ENCODE data around the gene HOXC4. TPM values are rescaled to one million over a fixed set of nuclear protein-coding genes. Genes with fewer than 3 reads are reported as not detected.

The HOXC4 gene
- total and polyA plus RNA-seq, 10 donors, result 0.49 to 2.6 (median 1.4) TPM

DNA sequence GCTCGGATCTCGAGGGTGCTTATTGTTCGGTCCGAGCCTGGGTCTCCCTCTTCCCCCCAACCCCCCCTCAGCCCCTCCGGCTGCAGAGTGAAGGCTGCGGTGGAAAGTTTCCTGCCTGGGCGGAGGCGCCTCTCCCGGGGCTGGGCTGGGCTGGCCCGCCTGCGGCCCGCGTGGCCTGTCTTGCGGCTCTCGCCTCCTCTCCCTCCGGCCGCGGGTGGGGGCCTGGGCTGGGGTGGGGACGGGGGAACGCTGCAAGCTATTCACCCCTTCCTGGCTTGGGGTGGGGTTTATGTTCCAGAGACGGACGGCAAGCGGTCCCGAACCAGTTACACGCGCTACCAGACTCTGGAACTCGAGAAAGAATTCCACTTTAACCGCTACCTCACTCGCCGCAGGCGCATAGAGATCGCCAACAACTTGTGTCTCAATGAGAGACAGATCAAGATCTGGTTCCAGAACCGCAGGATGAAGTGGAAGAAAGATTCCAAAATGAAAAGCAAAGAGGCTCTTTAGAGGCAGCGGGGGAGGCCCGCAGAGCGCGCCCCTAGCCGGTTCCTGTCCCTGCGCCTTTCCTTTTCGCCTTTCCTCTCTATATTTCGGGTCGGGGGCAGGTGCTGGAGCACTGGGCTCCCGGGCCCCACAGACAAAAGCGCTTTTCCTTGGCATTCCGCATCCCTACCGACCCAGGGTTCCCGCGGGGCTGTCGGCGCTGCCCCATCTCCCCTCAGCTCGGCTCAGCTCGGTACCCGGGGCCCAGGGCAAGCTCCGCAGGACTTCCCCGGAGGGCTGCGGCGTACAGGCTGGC, 19.5 kb upstream of the HOXC4 start:
- H3K9me3 ChIP-seq, result peaks cover 0 to 11% (median 5%) of the 10 kb centered on the region in 8 donors
- H3K4me1 ChIP-seq, result peaks cover 5 to 50% (median 30%) of the 10 kb centered on the region in 6 donors
- no peaks in the 10 kb centered on the region for H3K36me3 ChIP-seq
- intact Hi-C loops (cut with DNase I; ENCODE audit: low total_unique reads), result loop anchor here (5.0 kb wide), 1 partner anchor 158 kb away; no protein-coding TSS in a partner anchor
- peaks cover 6 to 100% (median 95%) of the 10 kb centered on the region in 7 donors for H3K27me3 ChIP-seq (replicated peaks in 1 of 7)
- no peak overlapping the region for H3K27ac ChIP-seq
- WGBS, 5 donors, result 6 to 11% (median 7%) methylated on average over 35 to 57 of the region's 57 CpGs
- H3K4me3 ChIP-seq, result peak overlapping the region in 7 of 8 donors; percentile 10 to 59 (median 26)
- no peak for TF ChIP-seq POLR2A (IDR thresholded peaks at IDR 0.05)
- TF ChIP-seq, protein P1, sequence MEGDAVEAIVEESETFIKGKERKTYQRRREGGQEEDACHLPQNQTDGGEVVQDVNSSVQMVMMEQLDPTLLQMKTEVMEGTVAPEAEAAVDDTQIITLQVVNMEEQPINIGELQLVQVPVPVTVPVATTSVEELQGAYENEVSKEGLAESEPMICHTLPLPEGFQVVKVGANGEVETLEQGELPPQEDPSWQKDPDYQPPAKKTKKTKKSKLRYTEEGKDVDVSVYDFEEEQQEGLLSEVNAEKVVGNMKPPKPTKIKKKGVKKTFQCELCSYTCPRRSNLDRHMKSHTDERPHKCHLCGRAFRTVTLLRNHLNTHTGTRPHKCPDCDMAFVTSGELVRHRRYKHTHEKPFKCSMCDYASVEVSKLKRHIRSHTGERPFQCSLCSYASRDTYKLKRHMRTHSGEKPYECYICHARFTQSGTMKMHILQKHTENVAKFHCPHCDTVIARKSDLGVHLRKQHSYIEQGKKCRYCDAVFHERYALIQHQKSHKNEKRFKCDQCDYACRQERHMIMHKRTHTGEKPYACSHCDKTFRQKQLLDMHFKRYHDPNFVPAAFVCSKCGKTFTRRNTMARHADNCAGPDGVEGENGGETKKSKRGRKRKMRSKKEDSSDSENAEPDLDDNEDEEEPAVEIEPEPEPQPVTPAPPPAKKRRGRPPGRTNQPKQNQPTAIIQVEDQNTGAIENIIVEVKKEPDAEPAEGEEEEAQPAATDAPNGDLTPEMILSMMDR (IDR thresholded peaks at IDR 0.05 in 8 of 11, conservative IDR thresholded peaks at IDR 0.05 in 3 of 11), result no peak
- TF ChIP-seq POLR2AphosphoS5 (IDR thresholded peaks at IDR 0.05), result no peak
- no peak for DNase-seq

DNA sequence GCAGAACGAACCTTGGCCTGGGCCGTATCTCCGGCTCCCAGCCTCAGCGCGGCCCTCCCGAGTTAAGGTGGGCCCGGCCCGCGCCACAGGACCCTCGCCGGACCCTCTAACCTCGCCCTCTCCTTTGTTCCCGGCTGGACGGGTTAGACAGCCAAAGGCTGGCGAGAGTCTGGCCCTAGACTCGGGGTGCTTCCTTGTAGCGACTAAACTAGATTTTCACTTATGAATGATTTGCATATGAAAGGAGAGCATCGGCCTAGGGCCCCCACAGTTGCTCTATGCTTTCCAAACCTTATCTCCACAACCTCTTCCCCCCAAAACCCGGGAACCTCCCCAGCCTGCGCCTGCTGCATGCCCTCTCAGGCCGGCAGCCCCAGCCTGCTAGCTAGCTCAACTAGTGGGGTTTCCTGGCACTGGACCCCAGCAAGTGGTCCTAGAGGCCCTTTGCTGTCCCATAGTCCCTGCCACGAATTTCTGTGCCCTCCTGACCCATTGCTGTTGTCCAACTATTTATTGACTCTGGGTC, 18.8 kb upstream of the HOXC4 start:
- Histone ChIP-seq H3K27me3 (replicated peaks in 1 of 7) (peaks cover 6 to 100% (median 95%) of the 10 kb centered on the region in 7 donors), H3K4me3 (peak overlapping the region in 1 of 8 donors; percentile 59), H3K36me3 (no peaks in the 10 kb centered on the region), H3K9me3 (peaks cover 0 to 11% (median 5%) of the 10 kb centered on the region in 8 donors), H3K4me1 (peaks cover 5 to 44% (median 28%) of the 10 kb centered on the region in 6 donors), H3K27ac (no peak overlapping the region)
- WGBS, 5 donors, result 29 to 61% (median 45%) methylated on average over 22 of the region's 22 CpGs
- DNase-seq, result no peak
- TF ChIP-seq, protein P1 (IDR thresholded peaks at IDR 0.05 in 8 of 11, conservative IDR thresholded peaks at IDR 0.05 in 3 of 11), result no peak
- TF ChIP-seq POLR2A (IDR thresholded peaks at IDR 0.05) (no peak), POLR2AphosphoS5 (IDR thresholded peaks at IDR 0.05) (no peak)
- intact Hi-C loops (cut with DNase I; ENCODE audit: low total_unique reads), result loop anchor here (5.0 kb wide), 1 partner anchor 157 kb away; no protein-coding TSS in a partner anchor

- H3K27me3 ChIP-seq (replicated peaks in 1 of 7), result peaks cover 5 to 100% (median 91%) of the 10 kb centered on the region in 7 donors
- intact Hi-C loops (cut with DNase I; ENCODE audit: low total_unique reads), result no loop called here
- TF ChIP-seq, protein P1 (IDR thresholded peaks at IDR 0.05 in 8 of 11, conservative IDR thresholded peaks at IDR 0.05 in 3 of 11), result no peak
- TF ChIP-seq POLR2AphosphoS5 (IDR thresholded peaks at IDR 0.05), result no peak
- no peak for TF ChIP-seq POLR2A (IDR thresholded peaks at IDR 0.05)
- H3K9me3 ChIP-seq, result peaks cover 0 to 11% (median 5%) of the 10 kb centered on the region in 8 donors
- no peak overlapping the region for H3K27ac ChIP-seq
- peaks cover 5 to 38% (median 26%) of the 10 kb centered on the region in 6 donors for H3K4me1 ChIP-seq
- DNase-seq, result no peak
- H3K36me3 ChIP-seq, result no peaks in the 10 kb centered on the region
- 67 to 82% (median 74%) methylated on average over 4 to 6 of the region's 6 CpGs for WGBS, 5 donors
- H3K4me3 ChIP-seq, result no peak overlapping the region
Observed at GRCh38 chr12:54035568-54036264, 17.9 kb upstream of the HOXC4 start.

Data from spleen (tissue), 11 donors.